ENCODE measurements around the gene PEX7.
"Not testable (repeated sequence)": the region's sequence is repeated elsewhere in the genome, so short reads cannot be mapped to it uniquely, and the experiment has no call there.

PEX7 gene

DNA sequence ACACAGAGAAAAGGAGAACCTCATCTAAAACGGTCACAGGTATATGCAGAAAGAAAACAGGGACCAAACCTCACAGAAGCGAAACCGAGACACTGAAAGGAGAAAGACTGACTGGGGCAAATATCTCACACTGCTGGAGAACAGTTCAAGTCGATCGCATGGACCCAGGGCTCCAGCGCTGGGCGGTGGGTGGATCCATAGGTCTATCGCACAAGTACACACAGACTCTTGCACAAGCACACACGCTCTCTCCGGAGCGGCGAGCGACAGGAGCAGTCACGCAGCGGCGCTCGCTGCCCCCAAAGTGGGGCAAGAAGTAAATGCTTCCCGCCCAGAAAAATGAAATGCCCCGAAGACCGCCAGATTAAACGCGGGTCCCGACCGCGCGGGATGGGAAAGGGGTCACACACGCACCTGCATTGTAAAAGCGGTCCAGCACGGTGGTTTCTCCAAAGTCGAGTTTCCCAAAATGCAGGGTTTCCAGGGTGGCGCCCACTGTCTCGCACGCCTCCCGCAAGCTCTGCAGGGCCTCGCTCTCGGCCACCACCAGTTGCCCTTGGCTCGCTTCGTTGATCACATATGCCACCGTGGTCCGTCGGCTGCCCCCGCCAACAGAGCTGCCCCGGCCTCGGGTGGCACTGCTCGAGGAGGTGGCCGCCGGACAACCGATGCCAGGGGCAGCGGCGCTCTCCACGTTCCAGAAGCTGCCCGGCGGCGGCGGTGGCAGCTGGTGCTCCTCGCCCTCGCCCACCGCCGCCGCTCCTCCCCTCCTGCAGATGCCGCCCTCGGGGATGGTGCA is 30.9 kb upstream of the PEX7 start:
- no peak for DNase-seq

- DNase-seq, result no peak
Measured at GRCh38 chr6:136792095-136792409, 30.3 kb upstream of the PEX7 start.

- peak; percentile 82 for DNase-seq
Measured at GRCh38 chr6:136792410-136793262, 29.8 kb upstream of the PEX7 start, which contains the start of gene MAP3K5. MAP3K5 (minus strand) TSS chr6:136792477; CDS start chr6:136792157, 320 bp downstream.

DNA sequence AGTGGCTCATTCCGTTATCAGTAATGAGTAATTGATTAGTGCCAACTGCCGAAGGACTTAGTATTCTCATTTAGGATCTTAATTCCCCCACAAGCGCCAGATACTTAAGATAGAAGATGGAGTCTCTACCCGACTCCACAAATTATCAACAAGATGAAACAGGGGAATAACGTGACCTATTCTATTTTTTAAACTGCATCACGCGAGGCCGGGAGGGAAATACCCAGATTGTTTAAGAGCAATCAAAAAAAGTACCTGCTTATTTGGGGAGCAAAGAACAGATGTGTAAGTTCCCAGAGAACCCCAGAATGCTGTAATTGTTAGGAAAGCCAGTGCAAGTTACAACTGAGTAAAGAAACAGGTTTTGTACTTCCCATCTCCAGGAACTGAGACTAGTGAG is 29.0 kb upstream of the PEX7 start:
- DNase-seq, result no peak

GRCh38 chr6:136795386-136795785 is 27.0 kb upstream of the PEX7 start:
- no peak for DNase-seq

GRCh38 chr6:136795996-136796395 is 26.4 kb upstream of the PEX7 start:
- DNase-seq, result no peak

DNA sequence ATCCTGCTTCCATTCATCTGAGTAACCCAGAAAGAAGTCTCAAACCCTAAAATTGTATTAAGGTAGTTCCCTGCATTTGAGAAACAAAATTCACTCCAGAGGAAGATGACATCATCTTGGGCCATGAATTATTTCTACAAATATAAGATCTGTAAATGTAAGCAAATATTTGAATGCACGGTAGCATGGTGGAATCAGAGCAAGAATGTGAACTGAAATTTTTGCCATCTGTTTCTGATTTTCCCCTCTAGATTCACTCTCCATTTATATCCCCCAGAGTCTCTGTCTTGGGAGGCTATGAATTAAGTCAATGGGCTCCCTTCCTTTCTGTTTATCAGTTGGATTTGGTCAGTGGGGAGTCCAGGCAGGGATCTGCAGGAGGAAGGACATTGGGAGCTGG is 24.3 kb upstream of the PEX7 start:
- no peak for DNase-seq

DNA sequence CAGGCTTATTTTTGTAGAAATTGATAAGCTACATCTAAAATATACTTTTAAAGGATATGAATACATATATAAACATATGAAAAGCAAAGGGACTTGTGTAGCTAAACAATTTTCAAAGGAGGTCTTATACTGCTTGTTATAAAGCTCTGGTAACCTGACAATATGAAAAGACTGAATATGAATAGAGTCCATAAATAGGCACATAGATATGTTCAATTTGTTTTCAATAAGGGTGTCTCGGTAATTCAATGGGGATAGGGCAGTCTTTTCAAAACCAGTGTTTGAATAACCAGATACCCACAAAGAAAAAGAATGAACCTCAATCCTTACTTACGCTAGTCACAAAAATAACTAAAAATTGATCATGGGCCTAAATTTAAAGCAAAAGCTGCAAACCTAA is 20.8 kb upstream of the PEX7 start:
- DNase-seq, result no peak

- DNase-seq, result no peak
Measured at GRCh38 chr6:136803608-136804007, 18.8 kb upstream of the PEX7 start.

DNA sequence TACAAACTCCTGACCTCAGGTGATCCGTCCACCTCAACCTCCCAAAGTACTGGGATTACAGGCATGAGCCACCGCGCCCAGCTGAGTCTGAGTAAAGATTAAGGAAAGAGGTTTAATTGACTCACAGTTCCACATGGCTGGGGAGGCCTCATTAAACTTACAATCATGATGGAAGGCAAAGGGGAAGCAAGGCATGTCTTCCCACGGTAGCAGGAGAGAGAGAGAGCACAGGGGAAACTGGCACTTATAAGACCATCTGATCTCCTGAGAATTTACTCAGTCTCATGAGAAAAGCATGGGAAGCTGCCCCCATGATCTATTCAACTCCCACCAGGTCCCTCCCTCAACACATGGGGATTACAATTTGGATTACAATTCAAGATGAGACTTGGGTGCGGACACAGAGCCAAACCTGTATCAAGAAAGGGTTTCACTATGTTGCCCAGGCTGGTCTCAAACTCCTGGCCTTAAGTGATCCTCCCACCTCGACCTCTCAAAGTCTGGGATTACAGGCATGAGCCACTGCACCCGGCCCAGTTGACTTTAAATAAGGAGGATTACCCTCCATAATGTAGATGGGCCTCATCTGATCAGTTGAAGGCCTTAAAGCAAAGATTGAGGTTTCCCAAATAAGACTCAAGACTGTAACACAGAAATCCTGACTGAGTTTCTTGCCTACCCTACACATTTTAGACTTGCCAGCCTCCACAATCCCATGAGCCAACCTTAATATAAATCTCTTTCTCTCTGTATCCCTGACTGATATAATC is 13.1 kb upstream of the PEX7 start:
- DNase-seq, result no peak

DNA sequence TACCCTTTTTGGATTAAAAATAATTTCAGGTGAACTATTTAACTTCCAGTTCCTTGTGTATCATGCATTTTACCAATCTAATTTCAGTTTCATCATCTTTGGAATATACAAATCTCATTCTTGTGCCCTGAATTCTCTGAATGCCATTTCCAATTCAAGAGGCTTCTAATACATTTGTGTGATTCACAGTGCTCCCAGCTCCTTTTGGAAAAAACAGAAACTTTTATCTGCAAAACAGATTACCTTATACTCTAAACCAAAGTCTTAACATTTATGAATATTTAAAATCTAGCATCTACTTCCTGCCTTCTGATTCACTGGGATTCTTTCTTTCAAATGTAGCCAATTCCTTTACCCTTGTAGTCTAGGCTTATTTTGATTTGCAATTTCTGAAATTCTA is 11.1 kb upstream of the PEX7 start:
- DNase-seq, result no peak

- no peak for DNase-seq
Measured at GRCh38 chr6:136812174-136812573, 10.2 kb upstream of the PEX7 start.

DNA sequence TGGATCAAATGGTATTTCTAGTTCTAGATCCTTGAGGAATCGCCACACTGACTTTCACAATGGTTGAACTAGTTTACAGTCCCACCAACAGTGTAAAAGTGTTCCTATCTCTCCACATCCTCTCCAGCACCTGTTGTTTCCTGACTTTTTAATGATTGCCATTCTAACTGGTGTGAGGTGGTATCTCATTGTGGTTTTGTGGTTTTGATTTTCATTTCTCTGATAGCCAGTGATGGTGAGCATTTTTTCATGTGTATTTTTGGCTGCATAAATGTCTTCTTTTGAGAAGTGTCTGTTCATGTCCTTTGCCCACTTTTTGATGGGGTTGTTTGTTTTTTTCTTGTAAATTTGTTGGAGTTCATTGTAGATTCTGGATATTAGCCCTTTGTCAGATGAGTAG is 6.8 kb upstream of the PEX7 start:
- DNase-seq, result not testable (repeated sequence)

DNA sequence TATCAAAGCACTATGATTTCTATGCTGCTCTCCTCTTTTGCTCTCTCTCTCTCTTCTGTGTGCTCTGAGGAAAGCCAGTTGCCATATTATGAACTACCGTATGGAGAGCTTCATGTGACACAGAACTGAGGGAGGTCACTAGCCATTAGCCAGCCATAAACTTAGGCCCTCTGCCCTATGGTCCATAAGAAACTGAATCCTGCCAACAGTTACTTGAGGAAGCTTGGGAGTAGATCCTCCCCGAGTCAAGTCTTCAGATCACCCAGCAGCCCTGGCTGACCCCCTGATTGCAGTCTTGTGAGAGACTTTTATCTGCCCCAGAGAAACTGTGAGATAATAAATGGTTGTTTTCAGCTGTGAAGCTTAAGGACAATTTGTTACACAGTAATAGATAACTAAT is 5.7 kb upstream of the PEX7 start:
- no peak for DNase-seq

- no peak for DNase-seq
Measured at GRCh38 chr6:136820561-136820960, 1.8 kb upstream of the PEX7 start.

- DNase-seq, result no peak
Measured at GRCh38 chr6:136822046-136822375, 381 bp upstream of the PEX7 start.

DNA sequence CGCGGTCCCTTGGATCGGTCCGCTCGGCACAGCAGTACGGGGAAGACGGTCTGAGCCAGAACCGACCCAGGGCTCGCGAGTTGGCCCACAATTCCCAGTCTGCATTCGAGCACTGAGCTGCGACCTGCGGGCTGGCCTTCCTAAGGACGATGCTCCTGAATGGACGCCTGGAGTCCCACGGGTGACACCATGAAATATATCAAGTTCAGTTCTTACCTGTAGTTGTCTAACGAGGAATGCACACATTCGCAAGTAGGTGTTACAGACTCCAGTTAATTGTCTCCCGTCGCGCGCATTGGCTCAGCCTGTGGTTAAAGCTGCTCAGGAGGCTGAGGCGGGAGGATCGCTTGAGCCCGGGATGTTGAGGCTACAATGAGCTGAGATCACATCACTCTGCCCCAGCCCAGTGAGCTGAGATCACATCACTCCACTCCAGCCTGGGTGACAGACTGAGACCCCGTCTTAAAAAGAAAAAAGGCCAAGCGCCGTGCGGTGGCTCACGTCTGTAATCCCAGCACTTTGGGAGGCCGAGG is 802 bp downstream of the PEX7 start:
- no peak for DNase-seq

DNA sequence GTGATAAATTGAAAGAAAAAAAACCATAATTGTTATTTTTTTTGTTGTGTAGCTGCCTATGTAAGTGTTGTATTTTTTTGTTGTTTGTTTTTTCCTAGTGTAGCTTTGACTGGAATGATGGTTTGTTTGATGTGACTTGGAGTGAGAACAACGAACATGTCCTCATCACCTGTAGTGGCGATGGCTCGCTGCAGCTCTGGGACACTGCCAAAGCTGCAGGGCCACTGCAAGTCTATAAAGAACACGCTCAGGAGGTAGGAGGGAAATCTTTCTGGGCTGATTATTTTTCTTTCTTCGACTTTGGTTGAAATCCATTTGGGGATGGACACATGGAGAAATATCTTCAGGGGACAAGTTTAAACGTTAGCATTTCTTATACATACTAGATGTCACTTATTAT is 3.8 kb downstream of the PEX7 start:
- no peak for DNase-seq

- DNase-seq, result no peak
Measured at GRCh38 chr6:136831873-136832562, 9.6 kb downstream of the PEX7 start.

- no peak for DNase-seq
Measured at GRCh38 chr6:136840276-136841001, 18.0 kb downstream of the PEX7 start.

DNA sequence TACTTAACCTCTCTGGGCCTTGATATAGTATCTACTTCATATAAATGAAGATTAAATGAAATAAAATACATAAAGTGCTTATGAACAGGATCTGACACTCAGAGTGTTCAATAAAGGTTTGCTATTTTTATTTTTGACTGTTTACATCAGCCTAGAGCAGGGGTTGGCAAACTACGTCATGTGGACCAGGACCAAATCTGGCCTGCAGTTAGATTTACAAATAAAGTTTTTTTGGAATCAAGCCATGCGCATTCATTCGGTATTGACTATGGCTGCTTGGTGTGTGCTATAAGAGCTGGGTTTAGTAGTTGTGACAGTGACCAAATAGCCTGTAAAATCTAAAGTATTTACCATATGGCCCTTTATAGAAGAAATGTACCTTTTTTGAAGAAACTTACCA is 20.8 kb downstream of the PEX7 start:
- no peak for DNase-seq

DNA sequence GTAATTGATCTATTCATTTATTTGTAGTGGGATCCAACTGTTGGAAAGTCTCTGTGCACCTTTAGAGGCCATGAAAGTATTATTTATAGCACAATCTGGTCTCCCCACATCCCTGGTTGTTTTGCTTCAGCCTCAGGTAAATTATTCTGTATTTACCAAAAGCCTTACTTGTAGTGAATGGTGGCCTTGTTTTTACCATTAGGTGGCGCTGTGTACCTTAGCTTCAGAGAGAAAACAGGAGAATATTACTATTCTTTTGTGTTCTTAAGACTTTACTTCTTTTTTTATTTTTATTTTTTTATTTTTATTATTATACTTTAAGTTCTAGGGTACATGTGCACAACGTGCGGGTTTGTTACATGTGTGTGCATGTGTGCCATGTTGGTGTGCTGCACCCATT is 23.7 kb downstream of the PEX7 start:
- peak; percentile 10 for DNase-seq

All from SHP77 treated with DMSO at 0.1 percent for 48 hours (cell line).